ENCODE data around the gene MSH3. TPM values are rescaled to one million over a fixed set of nuclear protein-coding genes. Genes with fewer than 3 reads are reported as not detected.

Gene MSH3
- polyA plus RNA-seq, 3 donors, result 4.5 to 9.9 (median 8.0) TPM

- Mint-ChIP-seq H3K9me3 (peaks cover 0 to 4% (median 1%) of the 10 kb centered on the region in 7 donors), H3K4me1 (peaks cover 4% of the 10 kb centered on the region), H3K27me3 (ENCODE audit: low read depth in 3 of 3) (no peaks in the 10 kb centered on the region), H3K27ac (no peak overlapping the region), H3K36me3 (peaks cover 29 to 39% of the 10 kb centered on the region in 2 donors), H3K4me3 (no peak overlapping the region)
- no peaks in the 10 kb centered on the region for H3K79me2 ChIP-seq (ENCODE audit: insufficient read depth, low read length)
- no peak overlapping the region for H2AFZ ChIP-seq (ENCODE audit: insufficient read depth, low read depth, low read length, poor library complexity, severe bottlenecking)
- intact Hi-C loops (cut with micrococcal nuclease), result no loop called here
- H3K9ac ChIP-seq (ENCODE audit: insufficient read depth, low read length, poor library complexity, severe bottlenecking), result no peak overlapping the region
- DNase-seq, result no peak
- H3K9me3 ChIP-seq (replicated peaks in 1 of 2; ENCODE audit: control insufficient read depth in 1 of 2, insufficient read depth in 1 of 2, low read length in 2 of 2), result no peaks in the 10 kb centered on the region
- no peak overlapping the region for H3K27ac ChIP-seq (ENCODE audit: low read depth in 1 of 2, low read length in 2 of 2)
- peaks cover 3 to 33% of the 10 kb centered on the region in 2 donors for H3K36me3 ChIP-seq (replicated peaks in 1 of 2; ENCODE audit: control insufficient read depth in 1 of 2, insufficient read depth in 2 of 2, low read length in 2 of 2)
- no peaks in the 10 kb centered on the region for H4K20me1 ChIP-seq (ENCODE audit: insufficient read depth, low read length)
- no peaks in the 10 kb centered on the region for H3K4me1 ChIP-seq (ENCODE audit: control insufficient read depth in 1 of 2, insufficient read depth in 2 of 2, low read length in 2 of 2)
- no peak overlapping the region for H3K4me3 ChIP-seq (replicated peaks in 1 of 3; ENCODE audit: low read depth in 2 of 3, low read length in 3 of 3)
- TF ChIP-seq CTCF (IDR thresholded peaks at IDR 0.05), result no peak
- no peaks in the 10 kb centered on the region for H3K27me3 ChIP-seq (ENCODE audit: control insufficient read depth in 2 of 2, insufficient read depth in 2 of 2, low read length in 2 of 2)
- no peak overlapping the region for H3K4me2 ChIP-seq (replicated peaks; ENCODE audit: extremely low read depth, low read length, poor library complexity, severe bottlenecking)
Observed at GRCh38 chr5:80885396-80886000, 231.0 kb downstream of the MSH3 start.

- Histone ChIP-seq H2AFZ (ENCODE audit: insufficient read depth, low read depth, low read length, poor library complexity, severe bottlenecking) (no peak overlapping the region), H3K9ac (ENCODE audit: insufficient read depth, low read length, poor library complexity, severe bottlenecking) (no peak overlapping the region), H3K4me1 (ENCODE audit: control insufficient read depth in 1 of 2, insufficient read depth in 2 of 2, low read length in 2 of 2) (no peaks in the 10 kb centered on the region), H3K27ac (ENCODE audit: low read depth in 1 of 2, low read length in 2 of 2) (no peak overlapping the region), H3K27me3 (ENCODE audit: control insufficient read depth in 2 of 2, insufficient read depth in 2 of 2, low read length in 2 of 2) (no peaks in the 10 kb centered on the region), H4K20me1 (ENCODE audit: insufficient read depth, low read length) (no peaks in the 10 kb centered on the region), H3K79me2 (ENCODE audit: insufficient read depth, low read length) (no peaks in the 10 kb centered on the region), H3K36me3 (replicated peaks in 1 of 2; ENCODE audit: control insufficient read depth in 1 of 2, insufficient read depth in 2 of 2, low read length in 2 of 2) (peaks cover 0 to 16% of the 10 kb centered on the region in 2 donors), H3K9me3 (replicated peaks in 1 of 2; ENCODE audit: control insufficient read depth in 1 of 2, insufficient read depth in 1 of 2, low read length in 2 of 2) (peaks cover 0 to 7% of the 10 kb centered on the region in 2 donors), H3K4me2 (replicated peaks; ENCODE audit: extremely low read depth, low read length, poor library complexity, severe bottlenecking) (no peak overlapping the region), H3K4me3 (replicated peaks in 1 of 3; ENCODE audit: low read depth in 2 of 3, low read length in 3 of 3) (no peak overlapping the region)
- Mint-ChIP-seq H3K4me3 (no peak overlapping the region), H3K36me3 (peaks cover 14 to 18% of the 10 kb centered on the region in 2 donors), H3K4me1 (no peaks in the 10 kb centered on the region), H3K27ac (peak overlapping the region in 1 of 7 donors; percentile 66), H3K9me3 (peaks cover 7 to 24% (median 12%) of the 10 kb centered on the region in 7 donors), H3K27me3 (ENCODE audit: low read depth in 3 of 3) (peaks cover 0 to 1% (median 0%) of the 10 kb centered on the region in 3 donors)
- intact Hi-C loops (cut with micrococcal nuclease), result no loop called here
- WGBS (ENCODE audit: insufficient coverage), result no CpG with 5 or more reads among the region's 3 CpGs
- DNase-seq, result no peak
- no peak for TF ChIP-seq CTCF (IDR thresholded peaks at IDR 0.05)
Observed at GRCh38 chr5:80894083-80894482, 239.6 kb downstream of the MSH3 start.
